A673 (cell line): Measurements from ENCODE around the gene RIPOR3. TPM values are rescaled to one million over a fixed set of nuclear protein-coding genes. Genes with fewer than 3 reads are reported as not detected.

Experiments used
- BruUV-seq: library from RNA; stranded (reverse); fragments of 400-500 nt; replicated peaks from 2 replicates; lab custom pipeline; 2021; lab: Mats Ljungman, UMichigan
- CTCF ChIA-PET: fragments of 300-600 bp; sonication (Branson Sonifier 250); formaldehyde crosslinking; loops from one replicate; lab custom pipeline; 2022; ENCODE audit warnings: antibody characterized with exemption; lab: Charles Lee
- POLR2A ChIA-PET: fragments of 300-600 bp; sonication (Branson Sonifier 250); formaldehyde crosslinking; loops from one replicate; lab custom pipeline; 2022; ENCODE audit warnings: antibody characterized with exemption; ENCODE audit not compliant: low non-redundant PET; lab: Charles Lee
- DNase-seq: peaks from one replicate; pipeline ENCODE4 v3.0.0-alpha.2; 2015; ENCODE audit warnings: low spot score
- H3K27ac ChIP-seq: fragments of 200-600 bp; sonication (generic); 2 replicates; pipeline ENCODE4 v1.5.1; 2016; ENCODE audit warnings: mixed run types, low read depth, mild to moderate bottlenecking, mixed read lengths, antibody characterized with exemption, low read length; ENCODE audit not compliant: poor library complexity, severe bottlenecking
- H3K27me3 ChIP-seq: fragments of 200-600 bp; sonication (generic); replicated peaks from 2 replicates; pipeline ENCODE4 v1.6.1; 2017; ENCODE audit warnings: mixed run types, low read depth, mild to moderate bottlenecking, mixed read lengths, antibody characterized with exemption, low read length; ENCODE audit not compliant: insufficient read depth, poor library complexity
- H3K36me3 ChIP-seq: fragments of 200-600 bp; sonication (generic); 2 replicates; pipeline ENCODE4 v1.6.1; 2016; ENCODE audit warnings: mixed run types, mild to moderate bottlenecking, mixed read lengths, antibody characterized with exemption, low read length; ENCODE audit not compliant: insufficient read depth, poor library complexity, severe bottlenecking
- H3K4me1 ChIP-seq: fragments of 200-600 bp; sonication (generic); 2 replicates; pipeline ENCODE4 v1.6.1; 2017; ENCODE audit warnings: mixed run types, mild to moderate bottlenecking, mixed read lengths, antibody characterized with exemption, low read length; ENCODE audit not compliant: insufficient read depth, poor library complexity, severe bottlenecking
- H3K4me3 ChIP-seq: fragments of 200-600 bp; sonication (generic); 2 replicates; pipeline ENCODE4 v1.5.1; 2016; ENCODE audit warnings: low read depth, mixed run types, mild to moderate bottlenecking, mixed read lengths, low read length; ENCODE audit not compliant: poor library complexity, severe bottlenecking
- H3K9me3 ChIP-seq: fragments of 200-600 bp; sonication (generic); 2 replicates; pipeline ENCODE4 v1.6.1; 2016; ENCODE audit warnings: mixed run types, low read depth, mild to moderate bottlenecking, mixed read lengths, antibody characterized with exemption, low read length; ENCODE audit not compliant: poor library complexity, severe bottlenecking
- EZH2 ChIP-seq: fragments of 200-600 bp; sonication (generic); IDR thresholded peaks from 2 replicates; pipeline ENCODE4 v1.6.1; 2017; ENCODE audit warnings: borderline replicate concordance, low read depth, mild to moderate bottlenecking, mixed read lengths, antibody characterized with exemption, low read length; ENCODE audit not compliant: poor library complexity, severe bottlenecking
- intact Hi-C: fragments of 100-400 bp; cut with micrococcal nuclease; formaldehyde crosslinking; loops from one replicate; pipeline ENCODE4 v1.10.0; 2022; ENCODE audit not compliant: unreplicated experiment
- total RNA-seq: library from RNA; stranded (reverse); gene quantifications from 2 replicates; pipeline ENCODE4 v1.2.3, GENCODE V29; 2021
- TF ChIP-seq, protein P1 (sequence below): fragments of 300-800, 200-600 bp; sonication (generic); conservative IDR thresholded peaks from 2 replicates; pipeline ENCODE4 v1.5.1; 2017; ENCODE audit warnings: low read depth, mild to moderate bottlenecking, antibody characterized with exemption, low read length, moderate library complexity, mixed read lengths

RIPOR3 gene
- total RNA-seq, 1 experiment from 2014 or later = 19.1 TPM

- Histone ChIP-seq H3K27ac (no peak overlapping the region), H3K27me3 (no peaks in the 10 kb centered on the region), H3K4me1 (no peaks in the 10 kb centered on the region), H3K36me3 (peaks cover 68% of the 10 kb centered on the region), H3K9me3 (no peaks in the 10 kb centered on the region), H3K4me3 (no peak overlapping the region)
- ChIA-PET CTCF (no interaction called here), POLR2A (no interaction called here)
- intact Hi-C loops = loop anchor here (5.0 kb wide), 1 partner anchor 155 kb away; no protein-coding TSS in a partner anchor
- no peak for DNase-seq
- TF ChIP-seq, protein P1, sequence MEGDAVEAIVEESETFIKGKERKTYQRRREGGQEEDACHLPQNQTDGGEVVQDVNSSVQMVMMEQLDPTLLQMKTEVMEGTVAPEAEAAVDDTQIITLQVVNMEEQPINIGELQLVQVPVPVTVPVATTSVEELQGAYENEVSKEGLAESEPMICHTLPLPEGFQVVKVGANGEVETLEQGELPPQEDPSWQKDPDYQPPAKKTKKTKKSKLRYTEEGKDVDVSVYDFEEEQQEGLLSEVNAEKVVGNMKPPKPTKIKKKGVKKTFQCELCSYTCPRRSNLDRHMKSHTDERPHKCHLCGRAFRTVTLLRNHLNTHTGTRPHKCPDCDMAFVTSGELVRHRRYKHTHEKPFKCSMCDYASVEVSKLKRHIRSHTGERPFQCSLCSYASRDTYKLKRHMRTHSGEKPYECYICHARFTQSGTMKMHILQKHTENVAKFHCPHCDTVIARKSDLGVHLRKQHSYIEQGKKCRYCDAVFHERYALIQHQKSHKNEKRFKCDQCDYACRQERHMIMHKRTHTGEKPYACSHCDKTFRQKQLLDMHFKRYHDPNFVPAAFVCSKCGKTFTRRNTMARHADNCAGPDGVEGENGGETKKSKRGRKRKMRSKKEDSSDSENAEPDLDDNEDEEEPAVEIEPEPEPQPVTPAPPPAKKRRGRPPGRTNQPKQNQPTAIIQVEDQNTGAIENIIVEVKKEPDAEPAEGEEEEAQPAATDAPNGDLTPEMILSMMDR = no peak
- no peak for TF ChIP-seq EZH2
- BruUV-seq = no TSS peak
Measured at GRCh38 chr20:50582591-50583234, 108.6 kb downstream of the RIPOR3 start.

- intact Hi-C loops = loop anchor here (5.0 kb wide), 1 partner anchor 155 kb away; no protein-coding TSS in a partner anchor
Measured at GRCh38 chr20:50582092-50582491, 109.2 kb downstream of the RIPOR3 start.

GRCh38 chr20:50580842-50581544 lies 110.3 kb downstream of the RIPOR3 start:
- no peaks in the 10 kb centered on the region for H3K9me3 ChIP-seq
- BruUV-seq = no TSS peak
- no peak overlapping the region for H3K27ac ChIP-seq
- H3K36me3 ChIP-seq = peaks cover 62% of the 10 kb centered on the region
- H3K4me3 ChIP-seq = no peak overlapping the region
- ChIA-PET CTCF (no interaction called here), POLR2A (no interaction called here)
- peaks cover 9% of the 10 kb centered on the region for H3K4me1 ChIP-seq
- DNase-seq = no peak
- TF ChIP-seq, protein P1 = no peak
- no peak for TF ChIP-seq EZH2
- no peaks in the 10 kb centered on the region for H3K27me3 ChIP-seq
- intact Hi-C loops = loop anchor here (2.0 to 5.0 kb wide), 2 partner anchors 156 to 394 kb away; no protein-coding TSS in a partner anchor

More at GRCh38 chr20:50582092-50582491, 109.2 kb downstream of the RIPOR3 start:
- H3K9me3 ChIP-seq = no peaks in the 10 kb centered on the region
- no peak overlapping the region for H3K4me3 ChIP-seq
- CTCF ChIA-PET = no interaction called here
- no peaks in the 10 kb centered on the region for H3K27me3 ChIP-seq
- H3K36me3 ChIP-seq = peaks cover 68% of the 10 kb centered on the region
- TF ChIP-seq EZH2 = no peak
- TF ChIP-seq, protein P1 = no peak
- POLR2A ChIA-PET = no interaction called here
- H3K4me1 ChIP-seq = peaks cover 5% of the 10 kb centered on the region
- DNase-seq = no peak
- H3K27ac ChIP-seq = no peak overlapping the region
- no TSS peak for BruUV-seq
